ENCODE results near the gene DIPK1A.

DIPK1A gene

DNA sequence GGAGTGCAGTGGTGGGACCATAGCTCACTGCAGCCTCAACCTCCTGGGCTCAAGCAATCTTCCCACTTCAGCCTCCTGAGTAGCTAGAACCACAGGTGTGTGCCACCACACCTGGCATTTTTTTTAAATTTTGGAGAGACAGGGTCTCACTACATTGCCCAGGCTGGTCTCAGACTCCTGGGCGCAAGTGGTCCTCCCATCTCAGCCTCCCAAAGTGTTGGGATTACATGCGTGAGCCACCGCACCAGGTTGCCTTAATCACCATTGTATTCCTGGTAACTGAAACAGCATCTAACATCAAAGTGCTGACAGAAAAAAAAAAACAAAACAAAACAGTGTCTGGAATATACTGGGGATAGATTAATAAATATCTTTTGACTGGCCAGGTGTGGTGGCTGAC is 111.2 kb downstream of the DIPK1A start:
- no peak overlapping the region for H3K9ac ChIP-seq (ENCODE audit: low read depth, low read length)
- ATAC-seq (ENCODE audit: insufficient read depth, low read depth) (no peak), DNase-seq (no peak)
- TF ChIP-seq, protein P1, sequence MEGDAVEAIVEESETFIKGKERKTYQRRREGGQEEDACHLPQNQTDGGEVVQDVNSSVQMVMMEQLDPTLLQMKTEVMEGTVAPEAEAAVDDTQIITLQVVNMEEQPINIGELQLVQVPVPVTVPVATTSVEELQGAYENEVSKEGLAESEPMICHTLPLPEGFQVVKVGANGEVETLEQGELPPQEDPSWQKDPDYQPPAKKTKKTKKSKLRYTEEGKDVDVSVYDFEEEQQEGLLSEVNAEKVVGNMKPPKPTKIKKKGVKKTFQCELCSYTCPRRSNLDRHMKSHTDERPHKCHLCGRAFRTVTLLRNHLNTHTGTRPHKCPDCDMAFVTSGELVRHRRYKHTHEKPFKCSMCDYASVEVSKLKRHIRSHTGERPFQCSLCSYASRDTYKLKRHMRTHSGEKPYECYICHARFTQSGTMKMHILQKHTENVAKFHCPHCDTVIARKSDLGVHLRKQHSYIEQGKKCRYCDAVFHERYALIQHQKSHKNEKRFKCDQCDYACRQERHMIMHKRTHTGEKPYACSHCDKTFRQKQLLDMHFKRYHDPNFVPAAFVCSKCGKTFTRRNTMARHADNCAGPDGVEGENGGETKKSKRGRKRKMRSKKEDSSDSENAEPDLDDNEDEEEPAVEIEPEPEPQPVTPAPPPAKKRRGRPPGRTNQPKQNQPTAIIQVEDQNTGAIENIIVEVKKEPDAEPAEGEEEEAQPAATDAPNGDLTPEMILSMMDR (IDR thresholded peaks at IDR 0.05; ENCODE audit: borderline replicate concordance, extremely low read depth, low read length, poor library complexity, severe bottlenecking): no peak
- no peak for TF ChIP-seq EZH2 (IDR thresholded peaks at IDR 0.05; ENCODE audit: borderline replicate concordance, low read depth, low read length, severe bottlenecking)
- H3K4me3 ChIP-seq (ENCODE audit: low read depth in 1 of 2, low read length in 2 of 2): no peak overlapping the region
- H2AFZ ChIP-seq (ENCODE audit: low read depth, low read length): no peak overlapping the region
- peaks cover 17% of the 10 kb centered on the region for H3K36me3 ChIP-seq (ENCODE audit: insufficient read depth, low read length)
- peaks cover 13% of the 10 kb centered on the region for H3K4me1 ChIP-seq (ENCODE audit: insufficient read depth, low read length)
- H3K79me2 ChIP-seq (ENCODE audit: insufficient read depth, low read length): peaks cover 10% of the 10 kb centered on the region
- H4K20me1 ChIP-seq (ENCODE audit: insufficient read depth, low read length): no peaks in the 10 kb centered on the region
- no peak overlapping the region for H3K4me2 ChIP-seq (ENCODE audit: insufficient read depth, low read length)
- H3K27ac ChIP-seq (ENCODE audit: low read length): no peak overlapping the region
- H3K9me3 ChIP-seq (ENCODE audit: insufficient read depth, low read length, severe bottlenecking): no peaks in the 10 kb centered on the region
- no peaks in the 10 kb centered on the region for H3K27me3 ChIP-seq (ENCODE audit: insufficient read depth, low read length, poor library complexity)

DNA sequence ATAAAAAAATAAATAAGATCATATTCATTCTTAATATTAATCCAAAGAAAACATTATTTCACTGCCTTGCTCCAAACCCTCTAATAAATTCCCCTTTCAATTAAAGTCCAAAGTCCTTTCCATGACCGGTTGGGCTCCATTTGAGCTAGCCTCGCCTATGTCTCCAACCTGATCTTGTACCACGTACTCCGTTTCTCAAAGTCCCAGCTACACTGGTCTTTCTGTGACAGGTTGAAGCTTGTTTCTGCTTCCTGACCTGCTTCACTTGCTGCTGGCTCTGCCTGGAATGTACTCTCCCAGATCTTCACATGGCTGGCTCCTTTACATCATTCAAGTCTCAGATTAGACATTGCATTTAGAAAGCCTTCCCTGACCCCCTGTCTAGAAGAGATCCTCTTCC is 113.1 kb downstream of the DIPK1A start:
- Histone ChIP-seq H3K27me3 (ENCODE audit: insufficient read depth, low read length, poor library complexity) (no peaks in the 10 kb centered on the region), H2AFZ (ENCODE audit: low read depth, low read length) (no peak overlapping the region), H3K9me3 (ENCODE audit: insufficient read depth, low read length, severe bottlenecking) (no peaks in the 10 kb centered on the region), H3K27ac (ENCODE audit: low read length) (no peak overlapping the region), H3K36me3 (ENCODE audit: insufficient read depth, low read length) (peaks cover 31% of the 10 kb centered on the region), H3K4me1 (ENCODE audit: insufficient read depth, low read length) (peaks cover 13% of the 10 kb centered on the region), H3K4me2 (ENCODE audit: insufficient read depth, low read length) (no peak overlapping the region), H4K20me1 (ENCODE audit: insufficient read depth, low read length) (no peaks in the 10 kb centered on the region), H3K9ac (ENCODE audit: low read depth, low read length) (no peak overlapping the region), H3K4me3 (ENCODE audit: low read depth in 1 of 2, low read length in 2 of 2) (no peak overlapping the region), H3K79me2 (ENCODE audit: insufficient read depth, low read length) (no peaks in the 10 kb centered on the region)
- ATAC-seq (ENCODE audit: insufficient read depth, low read depth) (no peak), DNase-seq (no peak)
- TF ChIP-seq EZH2 (IDR thresholded peaks at IDR 0.05; ENCODE audit: borderline replicate concordance, low read depth, low read length, severe bottlenecking): no peak
- TF ChIP-seq, protein P1 (IDR thresholded peaks at IDR 0.05; ENCODE audit: borderline replicate concordance, extremely low read depth, low read length, poor library complexity, severe bottlenecking): no peak

DNA sequence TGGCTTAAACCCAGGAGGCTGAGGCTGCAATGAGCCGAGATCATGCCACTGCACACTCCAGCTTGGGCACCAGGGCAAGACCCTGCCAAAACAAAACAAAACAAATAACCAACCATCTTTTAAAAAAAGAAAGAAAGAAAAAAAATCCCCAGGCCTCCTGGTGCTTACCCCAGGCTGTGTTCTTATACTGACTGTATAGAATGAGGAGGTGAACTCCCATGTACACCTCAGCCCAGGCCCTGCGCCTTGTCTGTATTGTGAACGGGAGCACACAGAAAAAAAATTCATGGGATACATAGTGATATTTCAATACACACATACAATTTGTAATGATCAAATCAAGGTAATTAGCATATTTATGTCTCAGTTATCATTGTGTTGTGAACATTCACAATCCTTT is 115.4 kb downstream of the DIPK1A start:
- no peak for ATAC-seq (ENCODE audit: insufficient read depth, low read depth)

More for the DNA sequence above, 115.4 kb downstream of the DIPK1A start:
- peaks cover 53% of the 10 kb centered on the region for H3K36me3 ChIP-seq (ENCODE audit: insufficient read depth, low read length)
- DNase-seq: no peak
- no peak overlapping the region for H3K27ac ChIP-seq (ENCODE audit: low read length)
- TF ChIP-seq, protein P1 (IDR thresholded peaks at IDR 0.05; ENCODE audit: borderline replicate concordance, extremely low read depth, low read length, poor library complexity, severe bottlenecking): no peak
- no peak for TF ChIP-seq EZH2 (IDR thresholded peaks at IDR 0.05; ENCODE audit: borderline replicate concordance, low read depth, low read length, severe bottlenecking)
- H3K4me2 ChIP-seq (ENCODE audit: insufficient read depth, low read length): no peak overlapping the region
- H3K79me2 ChIP-seq (ENCODE audit: insufficient read depth, low read length): peaks cover 3% of the 10 kb centered on the region; the same call in 1 of the 2 replicates
- H4K20me1 ChIP-seq (ENCODE audit: insufficient read depth, low read length): peaks cover 5% of the 10 kb centered on the region; the same call in 1 of the 2 replicates
- H3K9ac ChIP-seq (ENCODE audit: low read depth, low read length): no peak overlapping the region
- no peak overlapping the region for H3K4me3 ChIP-seq (ENCODE audit: low read depth in 1 of 2, low read length in 2 of 2)
- H3K9me3 ChIP-seq (ENCODE audit: insufficient read depth, low read length, severe bottlenecking): no peaks in the 10 kb centered on the region
- H3K27me3 ChIP-seq (ENCODE audit: insufficient read depth, low read length, poor library complexity): no peaks in the 10 kb centered on the region
- H3K4me1 ChIP-seq (ENCODE audit: insufficient read depth, low read length): no peaks in the 10 kb centered on the region
- no peak overlapping the region for H2AFZ ChIP-seq (ENCODE audit: low read depth, low read length)

All from DND-41 (cell line).